Amniotic epithelial cell (primary cell): Measurements from ENCODE around the gene ROPN1.
"Not testable (repeated sequence)": the region's sequence is repeated elsewhere in the genome, so short reads cannot be mapped to it uniquely, and the experiment has no call there.

Experiments used
- DNase-seq: peaks from one replicate; pipeline ENCODE4 v3.0.0-alpha.2; 2010; ENCODE audit warnings: low read depth

ROPN1 gene

DNA sequence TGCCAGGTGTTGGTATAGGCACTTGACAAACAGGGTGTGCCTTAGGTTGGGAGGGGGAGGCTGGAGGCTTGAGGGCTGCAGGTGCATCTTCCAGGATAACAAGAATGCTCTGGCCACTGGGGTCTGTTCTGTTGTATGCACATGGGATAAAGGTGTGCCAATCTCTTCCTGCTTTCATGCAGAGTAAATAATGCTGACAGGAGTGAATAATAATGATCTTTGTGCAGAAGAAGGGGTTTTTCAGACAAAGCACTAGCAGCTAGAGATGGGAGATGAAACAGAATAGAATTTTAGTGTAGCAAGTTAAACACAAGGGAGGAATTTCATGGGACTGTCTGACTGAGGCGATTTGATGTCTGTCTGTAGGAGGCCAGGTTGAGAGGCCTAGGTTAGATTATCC, 1.9 kb upstream of the ROPN1 start:
- DNase-seq: no peak

- DNase-seq: no peak
These were observed 5.5 kb downstream of the ROPN1 start for GRCh38 chr3:123986427-123986826.

- DNase-seq: no peak
These were observed 7.0 kb downstream of the ROPN1 start for GRCh38 chr3:123984957-123985356.

- no peak for DNase-seq
These were observed 7.6 kb downstream of the ROPN1 start for GRCh38 chr3:123984350-123984749.

DNA sequence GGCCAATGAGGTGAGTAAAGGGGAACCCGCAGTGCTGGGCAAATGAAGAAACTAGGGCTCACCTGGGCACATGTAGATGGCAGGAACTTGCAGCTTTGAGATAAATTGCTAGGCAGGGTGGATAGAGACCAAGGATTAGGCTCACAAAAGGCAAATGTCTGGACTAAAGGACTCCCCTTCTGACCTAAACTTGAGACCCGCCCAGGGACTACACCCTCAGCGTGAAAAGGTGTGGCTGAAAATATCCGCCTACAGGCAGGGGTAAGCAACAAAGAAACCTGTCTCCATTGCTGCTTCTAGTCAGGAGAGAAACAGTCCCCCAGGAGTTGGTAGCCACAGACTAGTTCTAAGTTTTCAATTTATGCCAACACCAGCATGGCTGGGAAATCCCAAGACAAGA, 10.6 kb downstream of the ROPN1 start:
- not testable (repeated sequence) for DNase-seq

- DNase-seq: no peak
These were observed 11.4 kb downstream of the ROPN1 start for GRCh38 chr3:123980539-123980938.

DNA sequence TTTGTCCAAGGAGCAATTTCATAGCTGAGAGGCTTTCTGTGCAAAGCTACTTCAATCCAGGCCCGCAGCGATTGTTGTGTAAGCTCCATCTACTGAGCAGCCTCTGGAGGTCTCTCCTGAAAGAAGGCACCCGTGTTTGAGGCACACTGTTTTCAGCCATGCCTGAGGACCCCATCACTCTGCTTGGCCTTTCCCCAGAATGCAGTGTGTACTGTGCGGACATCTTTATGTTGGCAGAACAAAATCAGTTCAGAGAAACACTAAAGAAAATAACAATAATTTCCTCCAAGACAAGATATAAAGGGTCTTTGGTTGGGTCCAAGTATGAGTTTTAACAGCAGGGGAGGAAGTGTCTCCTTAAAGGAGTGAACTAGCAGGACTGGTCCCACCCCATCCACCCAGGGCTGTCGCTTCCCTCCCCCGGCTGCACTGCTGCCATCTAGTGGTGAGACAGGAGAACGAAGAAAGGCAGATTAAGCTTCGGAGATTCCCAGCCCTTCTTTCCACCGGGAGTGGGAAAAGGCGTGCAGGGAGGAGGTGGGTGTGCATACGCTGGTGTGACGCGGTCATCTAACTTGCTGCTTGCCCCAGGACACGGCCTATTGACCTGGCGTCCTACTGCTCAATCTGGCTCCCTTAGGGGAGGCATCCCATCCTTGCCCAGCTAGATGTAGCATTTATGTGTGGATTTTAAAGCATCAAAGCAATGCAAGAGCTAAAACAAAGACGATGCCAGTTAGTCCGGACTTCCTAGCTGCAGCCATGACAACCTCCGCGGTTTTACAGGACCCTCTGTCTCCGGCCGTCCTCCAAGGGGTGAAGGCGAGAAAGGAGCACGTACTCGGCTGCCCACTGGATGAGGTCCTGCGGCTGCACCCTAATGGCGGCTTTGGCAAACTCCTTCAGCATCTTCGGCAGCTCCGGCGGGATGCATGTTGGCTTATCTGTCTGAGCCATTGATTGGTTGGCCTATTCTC, 12.1 kb downstream of the ROPN1 start:
- peak; percentile 21 for DNase-seq

DNA sequence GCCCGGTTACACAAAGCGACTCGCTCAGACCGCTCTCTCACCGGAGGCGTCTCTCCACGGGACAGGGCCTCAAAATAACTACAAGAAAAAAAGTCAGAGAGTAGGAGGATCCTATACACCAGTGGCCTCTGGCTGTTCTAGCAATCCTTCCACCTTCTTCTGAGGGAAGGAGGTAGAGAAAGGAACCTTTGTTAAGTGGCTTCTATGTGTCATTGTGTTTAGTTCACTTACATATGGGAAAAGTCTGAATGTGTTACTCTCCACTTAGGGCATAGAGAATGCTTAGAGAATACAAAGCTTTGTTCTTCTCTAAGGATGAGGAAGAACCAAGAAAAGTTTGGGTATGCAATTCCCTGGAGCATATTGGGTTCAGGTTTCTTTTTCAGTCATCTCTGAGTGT, 15.0 kb downstream of the ROPN1 start:
- DNase-seq: not testable (repeated sequence)

GRCh38 chr3:123976181-123976898, 15.6 kb downstream of the ROPN1 start:
- DNase-seq: peak; percentile 33

DNA sequence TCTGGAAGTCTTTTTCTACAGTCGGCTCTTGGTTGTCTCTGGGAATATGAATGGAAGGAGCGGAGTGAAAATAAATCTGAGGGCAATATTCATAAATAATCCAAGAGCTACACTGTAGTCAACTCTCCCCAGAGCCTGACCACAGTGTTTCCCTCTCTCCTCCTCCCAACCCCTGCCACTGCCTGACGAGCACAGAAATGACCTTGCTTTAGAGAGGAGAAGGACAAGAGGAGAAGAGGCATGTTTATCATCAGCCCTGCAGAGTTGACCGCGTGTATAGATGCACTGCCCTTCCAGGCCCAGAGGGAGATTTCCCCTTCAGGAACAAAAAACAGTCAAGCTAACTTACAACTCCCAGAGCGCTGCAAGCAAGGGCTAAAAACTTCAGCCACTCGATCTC, 16.9 kb downstream of the ROPN1 start:
- DNase-seq: not testable (repeated sequence)

GRCh38 chr3:123971406-123971805, 20.5 kb downstream of the ROPN1 start:
- no peak for DNase-seq

DNA sequence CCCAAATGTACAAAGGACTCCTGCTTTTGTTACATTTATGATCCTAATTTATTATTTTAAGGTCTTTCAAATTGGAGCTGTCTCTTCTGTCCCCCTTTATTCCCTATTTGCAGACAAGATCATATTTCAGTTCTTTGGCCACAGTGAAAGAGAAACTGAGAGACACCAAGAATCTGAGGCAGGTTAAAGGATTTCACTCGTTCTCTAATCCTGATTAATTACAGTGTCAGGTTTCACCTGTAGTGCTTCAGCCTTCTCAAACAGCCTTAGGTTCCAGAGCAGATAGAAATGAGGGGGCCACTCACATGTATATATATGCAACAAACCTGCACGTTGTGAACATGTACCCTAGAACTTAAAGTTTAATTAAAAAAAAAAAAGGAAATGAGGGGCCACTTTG, 24.7 kb downstream of the ROPN1 start:
- not testable (repeated sequence) for DNase-seq

- DNase-seq: not testable (repeated sequence)
These were observed 25.1 kb downstream of the ROPN1 start for GRCh38 chr3:123966799-123967198.

- DNase-seq: not testable (repeated sequence)
These were observed 27.1 kb downstream of the ROPN1 start for GRCh38 chr3:123964793-123965192.

DNA sequence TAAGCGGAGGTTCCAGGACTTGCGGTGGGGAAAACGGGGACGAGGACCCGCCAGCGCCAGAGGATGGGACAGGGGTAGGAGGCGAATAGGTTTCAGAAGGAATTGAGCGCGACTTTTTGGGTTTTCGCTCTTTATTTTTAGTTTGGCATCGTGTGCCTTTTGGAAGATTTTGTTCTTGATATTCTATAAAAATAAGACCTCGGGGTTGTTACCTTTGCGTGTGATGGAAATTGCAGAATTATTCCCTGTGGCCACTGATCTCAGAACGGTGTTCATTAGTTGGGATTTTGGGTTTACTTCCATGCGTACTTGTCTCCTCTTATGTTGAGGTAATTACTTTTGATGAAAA, 30.4 kb downstream of the ROPN1 start:
- no peak for DNase-seq

GRCh38 chr3:123960781-123961507, 31.0 kb downstream of the ROPN1 start, which contains the start of gene CCDC14:
TSS of gene CCDC14 (minus strand) at chr3:123961229. CDS start at chr3:123961173, 56 bp downstream.
- DNase-seq: peak; percentile 96

DNA sequence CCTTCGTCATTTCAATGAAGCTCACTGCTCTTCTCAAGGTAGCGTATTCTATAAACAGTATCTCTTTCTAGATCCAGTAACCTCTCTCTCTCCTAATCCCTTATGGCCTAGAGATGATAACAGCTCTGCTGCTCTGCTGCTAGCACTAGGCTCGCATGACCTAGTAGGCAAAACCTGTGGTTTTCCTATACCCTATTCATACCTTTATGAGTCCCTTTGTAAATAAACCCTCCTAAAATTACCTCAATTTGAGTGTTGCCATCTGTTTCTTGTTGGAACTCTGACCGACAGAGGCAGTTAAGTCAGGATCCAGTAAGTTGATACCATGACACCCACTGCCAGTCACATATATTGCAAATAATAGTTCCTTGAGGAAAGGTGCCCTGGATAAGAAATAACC, 38.2 kb downstream of the ROPN1 start:
- no peak for DNase-seq

DNA sequence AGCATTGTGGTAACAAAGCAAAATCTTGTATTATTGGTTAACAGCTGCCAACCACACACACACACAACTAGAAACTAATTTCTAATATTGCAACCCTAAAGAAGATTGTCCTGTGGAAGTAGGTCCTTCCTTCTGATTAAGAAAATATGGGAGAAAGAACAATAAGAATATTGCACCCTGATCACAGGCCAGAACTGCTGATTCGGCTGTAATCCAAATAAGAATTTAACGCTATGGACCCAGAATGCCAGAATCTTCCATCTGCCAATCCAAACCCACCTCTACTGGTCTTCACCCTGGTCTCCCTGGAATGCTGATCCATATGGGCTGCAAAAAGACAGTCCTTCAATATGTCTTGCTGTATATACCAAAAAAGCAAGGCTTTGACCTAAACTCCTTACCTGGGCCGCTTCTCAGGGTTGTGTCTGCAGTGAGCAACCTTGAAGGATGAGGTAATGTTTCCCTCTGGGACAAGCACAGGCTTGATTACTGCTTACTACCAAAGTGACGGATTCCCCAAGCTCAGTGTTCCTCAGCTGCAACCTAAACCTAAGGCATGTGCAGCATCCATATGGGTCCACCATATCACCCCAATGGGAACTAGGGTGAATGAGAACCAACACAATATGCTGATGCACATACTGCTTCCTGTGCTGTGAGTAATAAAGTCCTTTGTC, 38.9 kb downstream of the ROPN1 start:
- no peak for DNase-seq

DNA sequence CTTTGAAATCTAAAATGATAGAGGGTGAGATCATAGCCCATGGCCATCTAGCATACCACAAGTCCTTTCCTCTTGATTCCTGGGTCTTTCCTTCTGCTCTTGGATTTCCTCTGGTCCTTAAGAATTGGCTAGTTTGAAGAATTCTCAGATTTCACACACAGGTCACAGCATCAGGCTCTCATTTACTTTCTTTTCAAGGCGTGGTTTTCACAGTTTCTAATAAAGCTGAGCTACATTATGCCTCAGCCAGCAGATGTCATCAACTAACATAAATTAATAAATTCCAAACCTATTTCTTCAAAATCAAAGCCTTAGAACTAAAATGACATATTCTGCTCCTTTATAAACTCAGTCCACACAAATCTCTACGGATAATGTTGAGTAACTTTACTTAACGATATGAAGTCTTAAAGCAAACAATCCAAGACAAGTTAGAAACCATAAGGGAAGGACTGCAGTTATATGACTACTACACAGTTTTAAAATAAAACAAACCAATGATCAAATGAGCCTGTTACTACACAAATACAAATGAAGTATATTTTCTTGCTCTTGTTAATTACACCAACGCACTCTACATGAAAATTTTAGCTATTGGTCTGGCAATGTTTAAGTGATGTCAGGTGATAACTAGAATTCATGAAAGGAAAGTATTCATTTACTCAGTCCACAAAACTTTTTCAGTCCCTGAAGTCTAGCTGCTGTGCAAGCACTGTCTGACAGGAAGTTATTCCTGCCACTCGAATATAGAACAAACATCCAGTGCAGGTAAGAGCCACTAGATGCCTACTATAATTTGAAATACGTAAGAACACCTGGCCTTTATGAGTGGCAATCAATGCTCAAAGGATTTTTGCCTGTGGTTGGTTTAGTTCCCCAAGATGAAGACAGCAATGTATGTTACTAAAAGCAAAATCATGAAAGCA, 40.1 kb downstream of the ROPN1 start:
- DNase-seq: no peak

GRCh38 chr3:123949641-123950040, 42.3 kb downstream of the ROPN1 start:
- DNase-seq: peak; percentile 73

- DNase-seq: no peak
These were observed 43.5 kb downstream of the ROPN1 start for GRCh38 chr3:123948449-123948848.
